HG03575 (cell line): ENCODE measurements around the gene PRC1.
A peak's percentile ranks its signal among the peaks of the same experiment; 100 is the strongest.
"Not testable (repeated sequence)": the region's sequence is repeated elsewhere in the genome, so short reads cannot be mapped to it uniquely, and the experiment has no call there.

Experiments
- ATAC-seq: cut with Tn5 transposase; IDR thresholded peaks from one replicate; pipeline ENCODE4 v1.9.1; 2021; ENCODE audit not compliant: unreplicated experiment, insufficient number of reproducible peaks, low FRiP score; ENCODE audit errors: extremely low read depth

Gene PRC1, protein sequence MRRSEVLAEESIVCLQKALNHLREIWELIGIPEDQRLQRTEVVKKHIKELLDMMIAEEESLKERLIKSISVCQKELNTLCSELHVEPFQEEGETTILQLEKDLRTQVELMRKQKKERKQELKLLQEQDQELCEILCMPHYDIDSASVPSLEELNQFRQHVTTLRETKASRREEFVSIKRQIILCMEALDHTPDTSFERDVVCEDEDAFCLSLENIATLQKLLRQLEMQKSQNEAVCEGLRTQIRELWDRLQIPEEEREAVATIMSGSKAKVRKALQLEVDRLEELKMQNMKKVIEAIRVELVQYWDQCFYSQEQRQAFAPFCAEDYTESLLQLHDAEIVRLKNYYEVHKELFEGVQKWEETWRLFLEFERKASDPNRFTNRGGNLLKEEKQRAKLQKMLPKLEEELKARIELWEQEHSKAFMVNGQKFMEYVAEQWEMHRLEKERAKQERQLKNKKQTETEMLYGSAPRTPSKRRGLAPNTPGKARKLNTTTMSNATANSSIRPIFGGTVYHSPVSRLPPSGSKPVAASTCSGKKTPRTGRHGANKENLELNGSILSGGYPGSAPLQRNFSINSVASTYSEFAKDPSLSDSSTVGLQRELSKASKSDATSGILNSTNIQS

DNA sequence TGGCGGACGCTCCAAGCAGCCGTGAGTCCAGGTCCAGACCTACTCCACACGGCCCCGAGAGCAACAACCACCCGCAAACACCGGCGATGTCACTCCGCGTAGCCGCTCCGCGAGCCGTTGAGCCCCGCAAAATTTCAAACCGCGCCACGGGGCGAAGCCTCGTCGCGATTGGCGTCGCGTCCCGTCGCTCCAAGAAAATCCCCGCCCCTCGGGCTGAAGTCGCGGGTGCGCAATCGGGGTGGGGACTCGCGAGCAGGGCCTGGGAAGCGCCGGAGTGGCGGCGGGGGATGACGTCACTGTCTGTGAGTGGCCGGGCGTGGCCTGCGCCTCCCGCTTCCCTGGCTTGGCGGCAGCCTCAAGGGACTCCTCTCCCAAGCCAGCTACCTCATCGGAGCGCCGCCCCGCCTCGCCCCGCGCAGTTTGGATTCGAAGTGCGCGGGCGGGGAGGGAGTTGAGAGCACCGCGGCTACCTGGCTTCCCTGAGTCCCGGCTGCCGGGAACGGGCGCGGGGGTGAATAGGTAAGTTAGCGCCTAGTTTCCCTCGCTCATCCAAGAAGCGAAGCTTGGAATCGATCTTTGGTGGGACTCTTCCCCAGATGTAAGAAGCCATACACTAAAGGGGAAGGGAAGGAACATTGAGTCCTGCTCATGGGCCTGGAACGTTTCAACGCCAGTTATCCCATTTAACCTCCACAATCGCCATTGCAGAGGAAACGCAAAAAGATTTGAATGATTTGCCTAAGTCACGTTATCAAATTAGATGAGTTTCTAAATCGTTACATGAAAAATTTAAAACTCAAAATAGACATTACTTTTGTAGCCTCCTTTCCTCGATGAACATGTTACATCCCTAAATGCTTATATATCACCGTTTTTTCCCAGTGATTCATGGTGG is at the start of gene PRC1:
Gene PRC1 (minus strand): TSS at position 119 of the 895 bp plus-strand sequence. CDS start 118 bp downstream, at position 1.
- peak; percentile 63 for ATAC-seq

DNA sequence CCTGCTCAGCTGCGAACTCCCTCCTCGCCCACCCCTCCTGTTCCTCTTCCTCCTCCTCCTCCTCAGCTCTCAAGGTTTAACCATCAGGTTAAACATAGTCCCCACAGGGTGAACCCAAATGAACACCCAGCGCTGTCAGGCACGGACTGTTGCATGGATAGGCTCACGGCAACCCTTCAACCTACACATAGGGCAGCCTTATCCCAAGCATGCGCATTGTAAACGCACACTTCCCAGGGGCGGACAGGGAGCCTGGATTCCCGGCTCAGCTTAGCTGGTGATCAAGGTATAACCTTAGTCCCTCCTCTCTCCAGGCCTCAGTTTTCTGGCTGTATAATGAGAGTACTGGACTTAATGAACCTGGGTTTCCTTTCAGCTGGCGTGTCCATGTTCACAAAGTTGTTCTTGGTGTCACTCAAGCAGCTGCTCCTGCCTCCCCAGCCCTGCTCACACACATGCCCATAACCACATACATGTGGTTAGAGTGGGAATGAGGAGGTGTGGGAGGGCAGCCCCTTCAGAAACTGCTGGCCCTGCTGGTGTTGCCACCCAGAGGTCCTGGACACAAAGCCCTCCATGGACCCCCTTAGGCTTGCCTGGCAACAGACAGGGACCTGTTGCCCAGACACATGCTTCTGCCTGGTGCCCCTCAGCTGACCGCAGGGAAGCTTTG is 49.0 kb upstream of the PRC1 start:
- no peak for ATAC-seq

DNA sequence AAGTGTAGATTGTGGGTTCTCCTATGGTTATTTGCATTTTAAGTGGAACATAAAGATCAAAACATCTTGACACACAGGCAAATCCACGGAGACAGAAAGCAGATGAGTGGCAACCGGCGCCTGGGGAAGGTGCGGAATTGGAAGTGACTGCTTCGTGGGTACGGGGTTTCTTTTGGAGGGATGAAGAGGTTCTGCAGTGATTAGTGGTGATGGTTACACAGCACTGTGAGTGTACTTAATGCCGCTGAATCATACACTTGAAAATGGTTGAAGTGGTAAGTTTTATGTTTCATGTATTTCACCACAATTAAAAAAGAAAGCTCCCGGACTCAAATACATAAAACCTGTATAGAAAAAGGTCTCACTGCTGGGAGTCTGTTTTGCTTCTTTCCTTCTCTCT is 46.5 kb upstream of the PRC1 start:
- ATAC-seq, result no peak

DNA sequence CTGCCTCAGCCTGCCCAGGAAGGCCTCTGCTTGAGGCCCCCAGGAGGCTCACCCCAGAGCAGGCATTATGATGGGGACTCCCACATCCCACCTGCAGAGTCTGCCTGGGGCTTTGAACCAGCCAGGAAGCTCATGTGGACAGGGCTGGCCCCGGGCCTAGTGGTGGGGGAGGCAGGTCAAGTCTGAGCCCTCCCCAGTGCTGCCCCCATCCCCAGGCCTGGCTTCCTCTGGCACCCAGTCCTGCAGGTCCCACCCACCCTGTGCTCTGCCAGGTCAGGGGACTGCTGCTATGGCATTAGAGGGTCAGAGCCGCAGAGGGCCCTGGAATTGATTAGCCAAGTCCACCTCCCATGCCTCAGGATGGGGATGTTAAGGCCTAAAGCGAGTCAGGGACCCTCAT is 45.7 kb upstream of the PRC1 start:
- ATAC-seq, result no peak

DNA sequence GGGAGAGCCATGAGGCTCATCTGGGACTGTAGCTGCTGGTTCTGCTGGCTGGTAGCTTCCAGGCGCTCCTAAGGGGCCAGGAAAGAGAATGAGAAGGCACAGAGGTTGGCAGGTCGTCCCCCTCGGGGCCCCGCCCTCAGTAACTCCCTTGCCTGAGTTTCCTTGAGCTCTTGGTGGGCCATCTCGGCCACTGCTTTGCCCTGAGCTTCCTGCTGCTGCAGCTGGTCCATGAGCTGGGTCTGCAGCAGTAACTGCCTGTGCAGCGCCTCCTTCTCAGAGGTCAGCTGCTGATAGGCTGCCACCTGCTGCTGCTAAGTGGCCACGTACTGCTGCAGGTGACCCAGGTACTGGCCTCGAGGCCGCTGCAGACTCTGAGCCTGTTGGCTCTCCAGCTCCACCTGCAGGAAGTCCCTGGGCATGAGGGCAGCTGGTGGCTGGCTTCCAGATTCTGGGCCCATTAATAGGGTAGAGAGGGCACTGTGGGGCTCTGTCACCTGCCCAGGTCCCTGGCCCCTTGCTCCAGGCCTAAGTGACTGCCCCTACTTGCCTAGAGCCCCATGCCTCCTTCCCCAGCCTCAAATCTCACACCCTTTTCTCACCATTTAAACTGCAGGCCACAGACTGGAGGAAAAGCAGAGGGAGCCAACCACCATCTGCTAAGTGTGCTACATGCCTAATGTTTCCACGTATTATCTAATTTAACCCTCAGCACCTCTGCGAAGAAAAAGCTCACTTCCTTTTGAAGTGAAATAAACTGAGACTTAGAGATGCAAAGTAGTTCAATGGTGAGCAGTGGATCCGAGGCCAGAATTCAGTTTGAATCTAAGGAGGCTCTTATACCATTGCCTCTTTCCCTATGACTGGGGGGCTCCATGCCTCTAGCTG is 38.8 kb upstream of the PRC1 start:
- ATAC-seq, result no peak

DNA sequence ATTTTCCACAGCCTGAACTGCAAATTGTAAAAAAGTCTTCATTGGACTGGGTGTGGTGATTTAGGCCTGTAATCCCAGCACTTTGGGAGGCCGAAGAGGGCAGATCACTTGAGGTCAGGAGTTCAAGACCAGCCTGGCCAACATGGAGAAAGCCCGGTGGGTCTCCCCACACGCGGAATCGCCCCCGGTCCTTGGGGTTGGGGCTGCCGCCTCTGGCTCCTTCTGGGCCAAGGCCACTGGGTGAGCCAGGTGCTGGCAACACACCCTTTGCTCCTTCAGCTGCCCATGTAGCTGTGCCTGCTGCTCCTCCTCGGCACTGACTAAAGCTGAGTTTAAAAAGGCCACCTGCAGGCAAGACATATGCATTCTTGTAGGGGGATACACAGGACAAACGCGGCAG is 37.5 kb upstream of the PRC1 start:
- ATAC-seq, result no peak

DNA sequence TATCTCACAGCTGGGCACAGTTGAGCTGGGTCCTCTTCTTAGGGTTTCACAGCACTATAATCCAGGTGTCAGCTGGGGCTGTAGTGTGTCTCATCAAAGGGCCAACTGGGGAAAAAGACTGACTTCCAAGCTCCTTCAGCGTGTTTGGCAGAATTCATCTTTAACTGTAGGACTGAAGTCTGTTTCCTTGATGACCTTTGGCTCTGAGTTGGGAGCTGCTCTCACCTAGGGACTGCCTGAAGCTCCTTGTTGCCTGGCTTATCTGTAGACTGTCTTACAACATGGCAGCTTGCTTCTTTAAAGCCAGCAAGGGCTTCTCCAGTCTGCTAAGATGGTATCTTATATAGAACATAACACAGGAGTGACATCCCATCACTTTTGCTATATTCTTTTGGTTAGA is 33.3 kb upstream of the PRC1 start:
- ATAC-seq, result no peak

DNA sequence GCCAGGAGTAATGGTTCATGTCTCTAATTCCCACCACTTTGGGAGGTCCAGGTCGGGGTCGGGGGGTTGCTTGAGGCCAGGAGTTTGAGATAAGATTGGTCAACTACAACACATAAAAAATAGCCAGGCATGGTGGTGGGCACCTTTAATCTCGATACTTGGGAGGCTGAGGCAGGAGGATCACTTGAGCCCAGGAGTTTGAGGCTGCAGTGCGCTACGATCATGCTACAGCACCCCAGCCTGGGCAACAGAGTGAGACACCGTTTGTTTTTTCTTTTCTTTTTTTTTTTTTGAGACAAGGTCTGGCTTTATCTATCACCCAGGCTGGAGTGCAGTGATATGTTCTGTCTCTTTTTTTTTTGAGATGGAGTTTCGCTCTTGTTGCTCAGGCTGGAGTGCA is 29.4 kb upstream of the PRC1 start:
- ATAC-seq, result no peak

DNA sequence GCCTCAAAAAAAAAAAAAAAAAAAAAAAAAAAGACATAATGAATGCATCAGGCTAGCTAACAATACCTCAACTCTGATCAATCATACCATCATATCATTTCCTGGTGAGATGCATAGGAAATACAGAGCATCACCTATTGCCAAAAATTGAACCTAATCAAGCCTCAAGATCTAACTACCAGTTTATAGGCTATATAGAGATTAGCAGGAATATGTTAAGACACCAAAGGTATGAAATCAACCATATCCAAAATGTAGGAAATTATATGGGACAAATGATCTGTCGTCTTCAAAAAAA is 28.4 kb upstream of the PRC1 start:
- peak; percentile 8 for ATAC-seq

DNA sequence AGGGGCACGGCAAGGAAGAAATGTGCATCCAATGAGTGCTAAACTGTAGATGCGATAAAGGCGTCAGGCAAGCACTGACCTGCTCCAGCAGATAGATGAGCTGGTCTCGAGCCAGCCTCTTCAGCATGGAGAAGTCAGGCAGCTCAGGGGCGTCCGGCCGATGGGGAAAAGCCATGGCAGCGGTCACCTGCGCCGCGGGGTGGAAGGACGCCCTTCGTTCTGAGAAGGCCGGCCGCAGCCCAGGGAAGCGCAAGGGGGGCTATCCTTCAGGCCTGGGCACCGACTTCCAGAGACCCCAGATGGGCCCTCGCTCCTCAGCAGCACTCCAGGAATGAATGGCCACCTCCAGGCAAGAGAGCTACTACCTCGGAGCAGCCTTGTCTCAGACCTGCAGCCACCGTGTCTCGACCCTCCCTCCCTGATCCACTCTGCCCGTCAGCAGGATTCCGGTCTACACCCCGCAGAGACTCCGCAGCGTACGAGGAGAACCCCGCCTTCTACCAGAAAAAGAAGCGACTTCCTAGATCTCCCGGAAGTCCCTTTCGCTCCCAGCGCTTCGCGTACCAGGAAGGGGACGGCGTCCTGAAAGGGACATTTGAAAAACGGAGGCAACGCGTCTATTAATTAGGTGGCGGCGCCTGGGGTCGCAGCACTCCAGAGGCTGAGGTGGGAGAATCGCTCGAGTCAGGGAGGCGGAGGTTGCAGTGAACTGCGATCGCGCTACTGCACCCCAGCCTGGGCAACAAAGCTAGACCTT is 27.9 kb upstream of the PRC1 start, which contains the start of gene VPS33B:
Gene VPS33B (minus strand): TSS at position 520 of the 757 bp plus-strand sequence. CDS start 345 bp downstream, at position 175.
- ATAC-seq, result peak; percentile 41

DNA sequence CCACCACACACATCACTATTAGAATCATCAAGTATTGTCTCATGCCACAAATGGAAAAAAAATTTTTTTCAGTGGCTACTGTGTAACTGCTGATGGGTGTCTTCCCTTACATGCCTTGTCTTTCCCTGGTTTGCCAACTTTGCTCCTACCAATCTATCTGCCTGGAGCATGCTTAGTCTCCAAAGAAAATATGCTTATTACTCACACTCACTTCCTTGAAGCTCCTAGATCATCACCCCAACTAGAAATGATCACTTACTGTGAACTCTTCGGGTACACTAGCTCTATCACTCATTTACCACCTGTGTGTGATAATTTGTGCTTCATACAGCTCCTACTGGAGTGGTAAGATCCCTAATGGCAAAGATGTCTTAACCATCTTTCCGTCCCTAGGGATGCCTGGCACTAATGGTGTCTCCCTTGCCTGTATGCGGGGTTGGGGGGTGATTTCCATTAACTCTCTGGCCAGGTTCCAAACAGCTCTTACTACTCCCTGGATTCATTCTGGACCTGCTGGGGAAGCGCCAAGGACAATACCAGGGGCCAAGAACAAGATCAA is 27.3 kb upstream of the PRC1 start:
- ATAC-seq, result no peak

DNA sequence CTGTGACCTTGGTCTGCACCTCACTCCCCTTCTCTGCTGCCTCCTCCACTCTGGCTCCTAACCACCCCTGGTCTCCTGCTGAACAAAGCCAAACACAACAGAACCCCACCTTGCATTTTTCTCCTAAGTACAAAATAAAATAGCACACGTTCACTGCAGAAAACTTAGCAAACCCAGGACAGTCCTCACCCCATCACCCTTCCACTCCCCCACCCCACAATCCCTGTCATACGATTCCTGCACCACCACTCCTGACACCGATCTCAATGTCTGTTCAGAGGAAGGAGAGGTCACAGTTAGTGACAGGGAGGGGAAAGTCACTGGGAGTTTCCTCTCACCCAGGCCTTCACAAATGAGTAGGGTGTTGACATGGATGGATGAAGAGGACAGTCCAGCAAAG is 23.8 kb upstream of the PRC1 start:
- no peak for ATAC-seq

DNA sequence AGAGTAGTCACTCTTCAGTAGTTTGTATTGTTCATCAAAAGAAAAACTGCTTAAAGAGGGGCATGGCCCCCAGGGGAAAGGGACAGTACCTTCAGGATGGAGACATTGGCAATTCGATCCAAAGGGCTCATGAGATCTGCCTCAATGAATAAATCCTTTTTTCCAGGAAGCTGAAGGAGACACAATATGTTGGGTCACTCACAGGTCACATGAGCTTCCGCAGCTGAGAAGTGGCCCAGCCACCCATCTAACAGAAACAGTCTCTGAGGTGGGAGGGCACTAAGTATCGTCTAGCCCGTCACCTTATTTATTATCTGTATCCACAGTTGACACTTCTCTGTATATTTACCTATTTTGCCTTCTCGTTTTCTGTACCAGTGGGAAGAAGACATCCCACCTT is 23.4 kb upstream of the PRC1 start:
- no peak for ATAC-seq

DNA sequence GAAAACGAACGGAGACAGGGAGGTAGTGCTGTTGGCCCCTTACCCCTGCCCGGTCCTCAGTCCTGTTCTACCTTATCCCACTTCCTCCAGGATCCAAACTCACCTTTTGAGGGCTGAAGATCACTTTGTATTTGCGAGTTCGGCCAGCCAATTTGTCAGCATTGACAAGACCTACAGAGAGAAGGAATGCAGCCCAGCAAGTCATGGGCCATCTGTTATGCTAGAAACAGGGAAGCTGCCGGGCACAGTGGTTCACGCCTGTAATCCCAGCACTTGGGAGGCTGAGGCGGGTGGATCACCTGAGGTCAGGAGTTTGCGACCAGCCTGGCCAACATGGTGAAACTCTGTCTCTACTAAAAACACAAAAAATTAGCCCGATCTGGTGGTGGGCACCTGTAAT is 19.4 kb upstream of the PRC1 start:
- ATAC-seq, result not testable (repeated sequence)

DNA sequence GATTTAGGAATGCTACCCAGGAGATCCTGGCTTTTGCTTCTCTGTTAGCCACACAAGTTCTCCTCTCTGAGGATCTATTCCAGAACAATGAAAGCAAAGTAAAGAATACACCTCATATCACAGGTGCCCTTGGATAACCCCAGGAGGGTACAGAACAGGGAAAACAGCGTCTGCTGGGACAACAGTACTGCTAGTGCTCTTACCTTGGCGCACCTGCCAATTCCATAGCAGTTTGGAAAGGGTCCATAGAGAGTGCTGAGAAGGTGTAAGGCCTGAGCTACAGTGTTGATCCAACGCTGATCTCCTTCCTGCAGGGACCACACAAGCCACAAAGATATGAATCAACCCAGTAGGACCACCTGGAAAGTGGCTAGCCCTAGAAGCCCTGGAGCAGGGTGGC is 12.9 kb upstream of the PRC1 start:
- no peak for ATAC-seq

DNA sequence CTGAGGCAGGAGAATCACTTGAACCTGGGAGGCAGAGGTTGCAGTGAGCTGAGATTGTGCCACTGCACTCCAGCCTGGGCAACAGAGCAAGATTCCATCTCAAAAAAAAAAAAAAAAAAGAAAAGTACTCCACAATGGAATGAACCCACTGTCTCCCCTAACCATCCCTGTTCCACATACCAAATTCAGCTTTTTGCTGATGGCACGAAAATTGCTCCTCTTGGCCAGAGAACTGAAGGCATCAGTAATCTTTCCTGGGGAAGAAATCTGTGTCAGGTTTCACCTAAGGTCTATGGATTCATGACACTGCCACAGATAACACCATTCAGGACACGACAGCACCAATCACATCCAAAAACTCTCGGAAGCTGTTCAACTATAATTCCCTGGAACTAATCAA is 6.9 kb upstream of the PRC1 start:
- ATAC-seq, result no peak

DNA sequence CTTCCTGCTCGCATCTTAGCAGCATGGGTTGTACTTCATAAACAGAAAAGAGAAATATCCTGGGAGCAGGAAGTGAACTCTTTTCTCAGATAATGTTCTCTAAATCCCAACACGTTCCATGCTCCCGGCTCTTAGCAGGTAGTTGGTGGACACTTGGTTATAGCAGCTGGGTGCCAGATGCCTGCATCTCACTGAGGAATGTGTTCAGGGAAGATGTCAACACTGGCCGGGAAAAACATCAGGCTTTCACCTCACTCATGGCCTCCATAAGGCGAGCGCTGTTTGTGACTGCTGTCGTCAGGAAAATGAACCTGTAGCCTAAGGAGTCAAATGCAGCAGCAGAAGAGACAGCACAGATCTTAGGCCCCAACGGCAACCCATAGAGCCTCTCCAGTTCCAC is 4.4 kb upstream of the PRC1 start:
- ATAC-seq, result no peak

DNA sequence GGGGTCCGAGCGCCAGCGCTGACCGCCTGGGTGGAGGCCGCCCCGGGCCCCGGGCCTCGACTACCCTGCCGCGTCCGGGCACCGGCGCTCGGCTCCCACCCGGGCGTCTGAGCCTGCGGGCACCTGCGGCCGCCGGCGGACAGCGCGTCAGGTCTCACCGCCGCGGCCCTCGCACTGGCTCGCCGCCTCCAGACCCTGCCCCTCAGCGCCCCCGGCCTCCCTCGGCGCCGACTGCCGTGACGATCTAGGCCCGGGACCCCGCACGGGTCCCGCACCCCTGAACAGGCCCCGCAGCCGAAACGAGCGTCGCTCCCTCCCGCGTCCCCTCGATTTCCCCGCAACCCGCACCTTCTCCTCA is 297 bp downstream of the PRC1 start:
- ATAC-seq, result no peak
